Measurements from ENCODE around the gene CORO2A. TPM values are rescaled to one million over a fixed set of nuclear protein-coding genes. Genes with fewer than 3 reads are reported as not detected.

Gene CORO2A
- total and polyA plus RNA-seq, 10 of the 15 experiments (the other 5 are each of a cell fraction or from before 2014, with no cell fraction given): 1.0 to 5.3 (median 3.5) TPM

DNA sequence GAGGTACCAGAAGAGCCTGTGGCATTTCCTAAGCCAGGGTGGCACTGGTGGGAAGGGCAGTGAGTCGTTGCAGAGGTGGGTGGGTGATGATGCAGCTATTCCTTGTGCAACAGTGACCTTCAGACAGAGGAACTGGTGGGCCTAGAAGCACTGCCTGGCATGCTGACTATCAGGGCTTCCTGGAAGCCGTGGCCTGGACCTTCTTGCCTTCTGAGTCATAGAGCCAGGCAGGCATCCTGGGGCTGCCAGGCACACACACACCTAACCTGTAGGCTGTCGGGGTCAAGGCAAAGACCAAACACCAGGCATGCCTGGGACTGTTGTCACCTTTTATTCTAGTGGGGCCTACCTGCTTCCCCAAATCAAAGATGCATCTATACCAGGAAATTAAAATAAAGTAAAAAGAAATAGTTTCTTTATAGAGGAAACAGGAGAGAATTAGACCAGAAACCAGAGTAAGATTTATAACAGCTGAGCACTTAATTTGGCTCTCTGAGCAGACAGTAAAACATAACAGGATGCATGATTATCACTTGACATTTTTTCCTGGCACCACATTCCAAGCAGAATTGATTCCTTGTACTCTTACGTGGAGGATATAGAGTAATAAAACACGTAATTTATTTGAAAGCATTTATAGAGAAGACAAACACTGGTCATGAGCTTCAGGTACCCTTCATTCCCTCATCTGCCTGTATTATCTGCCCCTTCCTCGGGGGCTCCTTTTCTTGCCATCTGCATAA, 110.8 kb downstream of the CORO2A start:
- WGBS (ENCODE audit: insufficient coverage, insufficient replicate concordance, low lambda C conversion rate, missing lambda C conversion rate): 64% methylated on average over 6 of the region's 6 CpGs
- H3K9ac ChIP-seq (ENCODE audit: control insufficient read depth, insufficient read depth, low read length): no peak overlapping the region
- H3K4me3 ChIP-seq: no peak overlapping the region
- CTCF ChIA-PET: interaction anchor here (1.5 kb wide), 1 partner anchor 42 kb away, joined by 4 read pairs; no protein-coding TSS in a partner anchor
- H3K4me1 ChIP-seq (ENCODE audit: control insufficient read depth, insufficient read depth, low read length): no peaks in the 10 kb centered on the region
- no peaks in the 10 kb centered on the region for H3K27me3 ChIP-seq (replicated peaks in 1 of 2; ENCODE audit: control insufficient read depth in 2 of 2, insufficient read depth in 2 of 2, low read length in 1 of 2)
- ATAC-seq (no peak), FAIRE-seq (no peak), DNase-seq (ENCODE audit: low read depth, low spot score) (no peak)
- peaks cover 24 to 45% of the 10 kb centered on the region in 2 experiments for H3K36me3 ChIP-seq (ENCODE audit: control insufficient read depth in 2 of 2, insufficient read depth in 2 of 2, low read length in 1 of 2)
- no peaks in the 10 kb centered on the region for H3K9me3 ChIP-seq (replicated peaks; ENCODE audit: control insufficient read depth, insufficient read depth, low read length)
- in situ Hi-C loops (cut with MboI): no loop called here
- RAD21 ChIA-PET (ENCODE audit: unreplicated experiment): no interaction called here
- no peak for TF ChIP-seq HDAC2 (IDR thresholded peaks at IDR 0.05)
- no peak for TF ChIP-seq STAT3 (IDR thresholded peaks at IDR 0.05; ENCODE audit: low read depth, low read length)
- TF ChIP-seq, protein P1, sequence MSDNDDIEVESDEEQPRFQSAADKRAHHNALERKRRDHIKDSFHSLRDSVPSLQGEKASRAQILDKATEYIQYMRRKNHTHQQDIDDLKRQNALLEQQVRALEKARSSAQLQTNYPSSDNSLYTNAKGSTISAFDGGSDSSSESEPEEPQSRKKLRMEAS (IDR thresholded peaks at IDR 0.05; ENCODE audit: low read depth, low read length): no peak
- TF ChIP-seq EED (IDR thresholded peaks at IDR 0.05; ENCODE audit: low read depth): no peak
- no peak for TF ChIP-seq MYC (IDR thresholded peaks at IDR 0.05; ENCODE audit: insufficient read depth, insufficient read length, insufficient replicate concordance, low read length, severe bottlenecking)
- TF ChIP-seq HCFC1 (IDR thresholded peaks at IDR 0.05; ENCODE audit: low read length): no peak
- no peak for TF ChIP-seq BCL3 (IDR thresholded peaks at IDR 0.05; ENCODE audit: borderline replicate concordance, insufficient read depth, low read depth, low read length, poor library complexity, severe bottlenecking)
- TF ChIP-seq ZNF384 (IDR thresholded peaks at IDR 0.05; ENCODE audit: borderline replicate concordance, low read depth, low read length): no peak
- no peak for TF ChIP-seq STAT1 (conservative IDR thresholded peaks at IDR 0.05)
- no peak for TF ChIP-seq POLR2AphosphoS5 (IDR thresholded peaks at IDR 0.05; ENCODE audit: low read length)
- TF ChIP-seq, protein P2, sequence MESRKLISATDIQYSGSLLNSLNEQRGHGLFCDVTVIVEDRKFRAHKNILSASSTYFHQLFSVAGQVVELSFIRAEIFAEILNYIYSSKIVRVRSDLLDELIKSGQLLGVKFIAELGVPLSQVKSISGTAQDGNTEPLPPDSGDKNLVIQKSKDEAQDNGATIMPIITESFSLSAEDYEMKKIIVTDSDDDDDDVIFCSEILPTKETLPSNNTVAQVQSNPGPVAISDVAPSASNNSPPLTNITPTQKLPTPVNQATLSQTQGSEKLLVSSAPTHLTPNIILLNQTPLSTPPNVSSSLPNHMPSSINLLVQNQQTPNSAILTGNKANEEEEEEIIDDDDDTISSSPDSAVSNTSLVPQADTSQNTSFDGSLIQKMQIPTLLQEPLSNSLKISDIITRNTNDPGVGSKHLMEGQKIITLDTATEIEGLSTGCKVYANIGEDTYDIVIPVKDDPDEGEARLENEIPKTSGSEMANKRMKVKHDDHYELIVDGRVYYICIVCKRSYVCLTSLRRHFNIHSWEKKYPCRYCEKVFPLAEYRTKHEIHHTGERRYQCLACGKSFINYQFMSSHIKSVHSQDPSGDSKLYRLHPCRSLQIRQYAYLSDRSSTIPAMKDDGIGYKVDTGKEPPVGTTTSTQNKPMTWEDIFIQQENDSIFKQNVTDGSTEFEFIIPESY (IDR thresholded peaks at IDR 0.05): no peak
- TF ChIP-seq, protein P3, sequence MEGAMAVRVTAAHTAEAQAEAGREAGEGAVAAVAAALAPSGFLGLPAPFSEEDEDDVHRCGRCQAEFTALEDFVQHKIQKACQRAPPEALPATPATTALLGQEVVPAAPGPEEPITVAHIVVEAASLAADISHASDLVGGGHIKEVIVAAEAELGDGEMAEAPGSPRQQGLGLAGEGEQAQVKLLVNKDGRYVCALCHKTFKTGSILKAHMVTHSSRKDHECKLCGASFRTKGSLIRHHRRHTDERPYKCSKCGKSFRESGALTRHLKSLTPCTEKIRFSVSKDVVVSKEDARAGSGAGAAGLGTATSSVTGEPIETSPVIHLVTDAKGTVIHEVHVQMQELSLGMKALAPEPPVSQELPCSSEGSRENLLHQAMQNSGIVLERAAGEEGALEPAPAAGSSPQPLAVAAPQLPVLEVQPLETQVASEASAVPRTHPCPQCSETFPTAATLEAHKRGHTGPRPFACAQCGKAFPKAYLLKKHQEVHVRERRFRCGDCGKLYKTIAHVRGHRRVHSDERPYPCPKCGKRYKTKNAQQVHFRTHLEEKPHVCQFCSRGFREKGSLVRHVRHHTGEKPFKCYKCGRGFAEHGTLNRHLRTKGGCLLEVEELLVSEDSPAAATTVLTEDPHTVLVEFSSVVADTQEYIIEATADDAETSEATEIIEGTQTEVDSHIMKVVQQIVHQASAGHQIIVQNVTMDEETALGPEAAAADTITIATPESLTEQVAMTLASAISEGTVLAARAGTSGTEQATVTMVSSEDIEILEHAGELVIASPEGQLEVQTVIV (IDR thresholded peaks at IDR 0.05; ENCODE audit: borderline replicate concordance, partially characterized antibody): no peak
- no peak for TF ChIP-seq NFXL1 (IDR thresholded peaks at IDR 0.05; ENCODE audit: borderline replicate concordance)
- no peak for TF ChIP-seq CEBPB (IDR thresholded peaks at IDR 0.05; ENCODE audit: borderline replicate concordance in 1 of 2, low read depth in 2 of 2, low read length in 2 of 2)
- SMC1A ChIA-PET (ENCODE audit: uncharacterized antibody, unreplicated experiment): interaction anchor here (0.7 to 1.5 kb wide), 2 partner anchors 16 to 27 kb away, joined by 3 read pairs; no protein-coding TSS in a partner anchor
- no peak overlapping the region for H3K27ac ChIP-seq (ENCODE audit: control insufficient read depth, insufficient read depth)
- no peaks in the 10 kb centered on the region for H4K20me1 ChIP-seq (ENCODE audit: control insufficient read depth, insufficient read depth)
- intact Hi-C loops (cut with micrococcal nuclease; ENCODE audit: unreplicated experiment): no loop called here
- POLR2A ChIA-PET: interaction anchor here (0.7 kb wide), 1 partner anchor 159 kb away, joined by 8 read pairs; the partner anchor contains the start of gene TRMO
- BruUV-seq (replicated peaks): no TSS peak
- no peak overlapping the region for H3K4me2 ChIP-seq (ENCODE audit: control insufficient read depth, insufficient read depth)
- H2AFZ ChIP-seq (ENCODE audit: control insufficient read depth, low read depth, low read length): no peak overlapping the region
- no peaks in the 10 kb centered on the region for H3K79me2 ChIP-seq (ENCODE audit: control insufficient read depth, insufficient read depth, low read length)
